Measurements from ENCODE around the gene HOXC9.

DNA sequence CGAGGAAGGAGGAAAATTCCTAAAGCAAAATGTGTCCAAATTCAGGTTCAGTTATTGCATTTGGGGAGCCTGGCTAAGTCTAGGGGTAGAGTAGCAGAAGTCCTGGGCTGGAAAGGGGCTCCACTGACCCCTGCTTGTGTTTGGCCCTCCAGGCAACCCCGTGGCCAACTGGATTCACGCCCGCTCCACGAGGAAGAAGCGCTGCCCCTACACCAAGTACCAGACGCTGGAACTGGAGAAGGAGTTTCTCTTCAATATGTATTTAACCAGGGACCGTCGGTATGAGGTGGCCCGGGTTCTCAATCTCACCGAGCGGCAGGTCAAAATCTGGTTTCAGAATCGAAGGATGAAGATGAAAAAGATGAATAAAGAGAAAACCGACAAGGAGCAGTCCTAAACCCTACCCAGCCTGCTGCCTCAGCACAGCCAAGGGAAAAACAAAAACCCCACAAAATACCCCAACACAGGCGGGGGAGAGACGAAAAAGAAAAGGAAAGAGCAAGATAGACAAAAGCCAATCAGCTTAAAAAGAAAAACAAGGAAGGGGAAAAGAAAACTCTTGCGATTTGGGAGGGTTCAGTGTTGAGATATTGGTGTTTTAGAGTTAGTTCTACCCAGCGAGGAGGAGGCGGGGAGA, 2.4 kb downstream of the HOXC9 start:
- TF ChIP-seq, protein P1, sequence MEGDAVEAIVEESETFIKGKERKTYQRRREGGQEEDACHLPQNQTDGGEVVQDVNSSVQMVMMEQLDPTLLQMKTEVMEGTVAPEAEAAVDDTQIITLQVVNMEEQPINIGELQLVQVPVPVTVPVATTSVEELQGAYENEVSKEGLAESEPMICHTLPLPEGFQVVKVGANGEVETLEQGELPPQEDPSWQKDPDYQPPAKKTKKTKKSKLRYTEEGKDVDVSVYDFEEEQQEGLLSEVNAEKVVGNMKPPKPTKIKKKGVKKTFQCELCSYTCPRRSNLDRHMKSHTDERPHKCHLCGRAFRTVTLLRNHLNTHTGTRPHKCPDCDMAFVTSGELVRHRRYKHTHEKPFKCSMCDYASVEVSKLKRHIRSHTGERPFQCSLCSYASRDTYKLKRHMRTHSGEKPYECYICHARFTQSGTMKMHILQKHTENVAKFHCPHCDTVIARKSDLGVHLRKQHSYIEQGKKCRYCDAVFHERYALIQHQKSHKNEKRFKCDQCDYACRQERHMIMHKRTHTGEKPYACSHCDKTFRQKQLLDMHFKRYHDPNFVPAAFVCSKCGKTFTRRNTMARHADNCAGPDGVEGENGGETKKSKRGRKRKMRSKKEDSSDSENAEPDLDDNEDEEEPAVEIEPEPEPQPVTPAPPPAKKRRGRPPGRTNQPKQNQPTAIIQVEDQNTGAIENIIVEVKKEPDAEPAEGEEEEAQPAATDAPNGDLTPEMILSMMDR (IDR thresholded peaks at IDR 0.05): no peak
- no peak for TF ChIP-seq POLR2A (IDR thresholded peaks at IDR 0.05)
